ENCODE measurements around the gene NHSL1.

DNA sequence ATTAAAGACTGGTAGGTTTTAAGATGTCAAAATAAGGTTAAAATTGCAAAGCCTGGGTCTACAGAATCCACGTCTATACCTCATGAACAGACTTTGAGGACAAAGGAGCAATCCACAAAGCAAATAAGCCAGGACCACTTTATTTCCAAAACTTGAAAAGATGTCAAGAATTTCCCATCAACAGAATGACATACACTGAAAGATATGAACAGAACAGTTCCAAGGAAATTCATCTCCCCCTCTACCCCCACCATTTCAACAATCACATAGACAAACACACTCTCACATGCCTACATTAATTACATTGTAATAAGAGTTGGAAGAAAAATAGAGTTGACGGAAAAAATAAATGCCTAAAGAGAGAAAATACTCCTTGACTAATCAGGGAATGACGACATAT, 45.2 kb upstream of the NHSL1 start:
- TF ChIP-seq, protein P1, sequence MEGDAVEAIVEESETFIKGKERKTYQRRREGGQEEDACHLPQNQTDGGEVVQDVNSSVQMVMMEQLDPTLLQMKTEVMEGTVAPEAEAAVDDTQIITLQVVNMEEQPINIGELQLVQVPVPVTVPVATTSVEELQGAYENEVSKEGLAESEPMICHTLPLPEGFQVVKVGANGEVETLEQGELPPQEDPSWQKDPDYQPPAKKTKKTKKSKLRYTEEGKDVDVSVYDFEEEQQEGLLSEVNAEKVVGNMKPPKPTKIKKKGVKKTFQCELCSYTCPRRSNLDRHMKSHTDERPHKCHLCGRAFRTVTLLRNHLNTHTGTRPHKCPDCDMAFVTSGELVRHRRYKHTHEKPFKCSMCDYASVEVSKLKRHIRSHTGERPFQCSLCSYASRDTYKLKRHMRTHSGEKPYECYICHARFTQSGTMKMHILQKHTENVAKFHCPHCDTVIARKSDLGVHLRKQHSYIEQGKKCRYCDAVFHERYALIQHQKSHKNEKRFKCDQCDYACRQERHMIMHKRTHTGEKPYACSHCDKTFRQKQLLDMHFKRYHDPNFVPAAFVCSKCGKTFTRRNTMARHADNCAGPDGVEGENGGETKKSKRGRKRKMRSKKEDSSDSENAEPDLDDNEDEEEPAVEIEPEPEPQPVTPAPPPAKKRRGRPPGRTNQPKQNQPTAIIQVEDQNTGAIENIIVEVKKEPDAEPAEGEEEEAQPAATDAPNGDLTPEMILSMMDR (IDR thresholded peaks at IDR 0.05): no peak
- no peak for TF ChIP-seq POLR2A (IDR thresholded peaks at IDR 0.05)
